Measurements from ENCODE around the gene CTLA4. TPM values are rescaled to one million over a fixed set of nuclear protein-coding genes. Genes with fewer than 3 reads are reported as not detected.

Gene CTLA4
- total RNA-seq, 1 donor from 2014 or later = 0.22 TPM

GRCh38 chr2:203909974-203910373 is 42.4 kb downstream of the CTLA4 start:
- intact Hi-C loops (cut with DNase I) = loop anchor here (10.0 kb wide), 1 partner anchor 425 kb away; no protein-coding TSS in a partner anchor
- no peak for DNase-seq
- ATAC-seq (ENCODE audit: poor library complexity) = no peak

GRCh38 chr2:203913947-203914346 is 46.4 kb downstream of the CTLA4 start:
- ATAC-seq (ENCODE audit: poor library complexity) = no peak
- DNase-seq = no peak
- intact Hi-C loops (cut with DNase I) = no loop called here

DNA sequence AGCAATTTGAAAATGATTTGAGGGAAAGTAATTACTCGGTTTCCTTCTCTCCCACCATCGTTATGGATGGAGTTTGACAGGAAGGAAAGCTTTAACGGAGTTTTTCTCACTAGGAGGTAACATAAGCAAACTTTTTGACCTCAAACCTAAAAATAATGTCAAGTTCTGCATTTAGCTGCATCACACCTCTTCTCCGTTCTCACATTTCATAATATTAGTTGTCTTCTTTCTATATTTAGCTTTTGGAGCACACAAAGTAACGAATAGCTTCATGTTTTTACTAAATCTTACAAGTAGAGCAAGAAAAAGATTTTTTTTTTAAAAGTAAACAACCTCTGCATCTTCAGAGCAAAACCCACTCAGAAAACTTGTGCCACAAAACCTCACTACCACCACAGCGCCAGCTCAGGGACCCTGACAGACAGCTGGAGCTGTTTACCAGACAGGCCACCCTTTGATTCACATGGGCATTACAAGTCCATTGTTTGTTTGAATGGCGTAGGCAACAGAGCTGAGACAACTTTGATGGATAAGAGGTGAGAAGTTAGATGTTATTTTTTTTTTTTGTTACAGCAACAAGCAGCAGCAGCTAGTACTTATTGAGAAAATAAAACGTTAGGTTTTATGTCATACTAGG is 47.1 kb downstream of the CTLA4 start:
- no peak for DNase-seq
- no peak for ATAC-seq (ENCODE audit: poor library complexity)
- intact Hi-C loops (cut with DNase I) = no loop called here

DNA sequence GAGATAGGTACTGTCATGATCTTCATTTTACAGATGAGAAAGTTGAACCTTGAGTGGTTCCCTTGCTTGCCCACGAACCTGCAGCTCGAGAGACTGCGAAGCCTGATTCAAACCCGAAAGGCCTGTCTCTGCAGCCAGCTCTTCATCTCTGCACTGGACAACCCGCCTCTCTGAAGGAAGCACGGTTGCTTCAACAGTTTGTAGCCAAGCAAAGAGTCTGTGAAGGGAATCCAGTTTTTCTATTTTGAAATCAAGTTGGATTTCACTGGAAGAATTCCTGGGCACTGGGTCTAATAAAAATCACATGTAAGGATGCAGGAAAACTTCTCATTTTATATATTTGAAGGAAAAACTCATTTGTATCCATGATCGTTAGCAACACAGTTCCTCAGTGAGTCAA is 47.7 kb downstream of the CTLA4 start:
- ATAC-seq (ENCODE audit: poor library complexity) = no peak
- DNase-seq = no peak
- intact Hi-C loops (cut with DNase I) = no loop called here

DNA sequence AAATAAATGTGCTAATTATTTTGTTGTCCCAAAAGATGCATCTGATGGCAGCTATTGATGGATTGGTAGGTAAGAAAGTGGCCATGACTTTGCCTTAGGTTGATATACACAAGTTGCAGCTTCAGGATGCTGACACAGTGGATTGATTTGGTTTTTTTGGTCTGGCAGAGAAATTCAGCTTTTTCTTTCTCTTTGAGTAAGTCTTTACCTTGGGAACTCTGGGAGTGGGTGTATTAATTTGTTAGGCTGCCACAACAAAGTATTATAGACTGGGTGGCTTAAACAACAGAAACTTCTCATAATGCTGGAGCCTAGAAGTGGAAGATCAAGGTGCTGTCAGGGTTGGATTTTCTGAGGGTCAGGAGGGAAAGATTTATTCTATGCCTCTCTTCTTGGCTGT is 49.2 kb downstream of the CTLA4 start:
- intact Hi-C loops (cut with DNase I) = no loop called here
- DNase-seq (no peak), ATAC-seq (ENCODE audit: poor library complexity) (no peak)

- DNase-seq = no peak
- intact Hi-C loops (cut with DNase I) = no loop called here
- no peak for ATAC-seq (ENCODE audit: poor library complexity)
Observed at GRCh38 chr2:203918264-203918663, 50.7 kb downstream of the CTLA4 start.

GRCh38 chr2:203918839-203919238 is 51.3 kb downstream of the CTLA4 start:
- peak; percentile 15 for ATAC-seq (ENCODE audit: poor library complexity)
- no peak for DNase-seq
- intact Hi-C loops (cut with DNase I) = no loop called here

Other genes starting within 250 kb of the CTLA4 start
- gene CD28, start 161.1 kb upstream of the CTLA4 start, total RNA-seq = 0.75 TPM
- not detected for gene ICOS, start 69.0 kb downstream of the CTLA4 start, total RNA-seq

All from Right ventricle myocardium superior (tissue), 1 donor.